Stomach (tissue), 4 donors: ENCODE measurements around the gene SPATA22.

ENCODE experiments used
- POLR2A ChIP-seq, 4 donors: fragments of 450-650 bp; IDR thresholded peaks; one replicate each; pipeline ENCODE4 v1.6.1; 2016; ENCODE audit warnings: antibody characterized with exemption in 4 of 4, control low read depth in 2 of 4, mild to moderate bottlenecking in 1 of 4, moderate library complexity in 1 of 4
- POLR2AphosphoS5 ChIP-seq, 3 donors: sonication (generic); formaldehyde crosslinking; IDR thresholded peaks; one replicate each; pipeline ENCODE4 v1.6.1; 2016; ENCODE audit warnings: antibody characterized with exemption in 3 of 3
- TF ChIP-seq, protein P1 (sequence below), 7 experiments: fragments of 450-650 bp in 4 of 7; fragments of 200-600 bp in 3 of 7; sonication (generic) in 3 of 7; IDR thresholded peaks; one replicate each; pipeline ENCODE4 v1.5.1; 2016 to 2019; ENCODE audit warnings: antibody characterized with exemption in 7 of 7, control low read depth in 2 of 7, mild to moderate bottlenecking in 1 of 7

GRCh38 chr17:3505008-3505407, 33.4 kb upstream of the SPATA22 start:
- TF ChIP-seq, protein P1, sequence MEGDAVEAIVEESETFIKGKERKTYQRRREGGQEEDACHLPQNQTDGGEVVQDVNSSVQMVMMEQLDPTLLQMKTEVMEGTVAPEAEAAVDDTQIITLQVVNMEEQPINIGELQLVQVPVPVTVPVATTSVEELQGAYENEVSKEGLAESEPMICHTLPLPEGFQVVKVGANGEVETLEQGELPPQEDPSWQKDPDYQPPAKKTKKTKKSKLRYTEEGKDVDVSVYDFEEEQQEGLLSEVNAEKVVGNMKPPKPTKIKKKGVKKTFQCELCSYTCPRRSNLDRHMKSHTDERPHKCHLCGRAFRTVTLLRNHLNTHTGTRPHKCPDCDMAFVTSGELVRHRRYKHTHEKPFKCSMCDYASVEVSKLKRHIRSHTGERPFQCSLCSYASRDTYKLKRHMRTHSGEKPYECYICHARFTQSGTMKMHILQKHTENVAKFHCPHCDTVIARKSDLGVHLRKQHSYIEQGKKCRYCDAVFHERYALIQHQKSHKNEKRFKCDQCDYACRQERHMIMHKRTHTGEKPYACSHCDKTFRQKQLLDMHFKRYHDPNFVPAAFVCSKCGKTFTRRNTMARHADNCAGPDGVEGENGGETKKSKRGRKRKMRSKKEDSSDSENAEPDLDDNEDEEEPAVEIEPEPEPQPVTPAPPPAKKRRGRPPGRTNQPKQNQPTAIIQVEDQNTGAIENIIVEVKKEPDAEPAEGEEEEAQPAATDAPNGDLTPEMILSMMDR (IDR thresholded peaks at IDR 0.05), result no peak
- TF ChIP-seq POLR2A (IDR thresholded peaks at IDR 0.05) (no peak), POLR2AphosphoS5 (IDR thresholded peaks at IDR 0.05) (no peak)
